OCI-LY3 (cell line): ENCODE results near the gene HGF.

ENCODE experiments used
- EZH2phosphoT487 ChIP-seq: fragments of 200-600 bp; shearing (Covaris generic); IDR thresholded peaks from 2 replicates; pipeline ENCODE4 v1.6.1; 2018; ENCODE audit warnings: antibody characterized with exemption, mixed run types, low read depth
- TF ChIP-seq, protein P1 (sequence below): fragments of 200-600, 300-600 bp; sonication (generic); IDR thresholded peaks from 2 replicates; pipeline ENCODE4 v1.5.1; 2014; ENCODE audit warnings: antibody characterized with exemption, low read length, low read depth

DNA sequence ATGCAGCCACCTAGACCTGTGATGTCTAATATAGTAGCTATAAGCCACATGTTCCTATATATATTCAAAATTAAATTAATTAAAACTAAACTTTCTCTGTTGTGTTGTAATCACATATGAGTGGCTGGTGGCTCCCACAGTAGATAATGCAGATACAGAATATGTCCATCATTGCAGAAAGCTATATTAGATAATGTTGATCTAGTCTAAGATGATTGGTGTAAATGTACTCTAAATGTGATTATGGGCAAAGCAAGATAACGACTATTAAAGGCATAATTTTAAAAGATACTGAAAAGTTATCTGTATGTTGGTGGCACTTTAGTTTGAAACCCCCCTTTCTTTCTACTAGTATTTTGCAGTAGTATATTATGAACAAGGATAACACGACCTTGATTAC, 5.7 kb upstream of the HGF start:
- TF ChIP-seq, protein P1, sequence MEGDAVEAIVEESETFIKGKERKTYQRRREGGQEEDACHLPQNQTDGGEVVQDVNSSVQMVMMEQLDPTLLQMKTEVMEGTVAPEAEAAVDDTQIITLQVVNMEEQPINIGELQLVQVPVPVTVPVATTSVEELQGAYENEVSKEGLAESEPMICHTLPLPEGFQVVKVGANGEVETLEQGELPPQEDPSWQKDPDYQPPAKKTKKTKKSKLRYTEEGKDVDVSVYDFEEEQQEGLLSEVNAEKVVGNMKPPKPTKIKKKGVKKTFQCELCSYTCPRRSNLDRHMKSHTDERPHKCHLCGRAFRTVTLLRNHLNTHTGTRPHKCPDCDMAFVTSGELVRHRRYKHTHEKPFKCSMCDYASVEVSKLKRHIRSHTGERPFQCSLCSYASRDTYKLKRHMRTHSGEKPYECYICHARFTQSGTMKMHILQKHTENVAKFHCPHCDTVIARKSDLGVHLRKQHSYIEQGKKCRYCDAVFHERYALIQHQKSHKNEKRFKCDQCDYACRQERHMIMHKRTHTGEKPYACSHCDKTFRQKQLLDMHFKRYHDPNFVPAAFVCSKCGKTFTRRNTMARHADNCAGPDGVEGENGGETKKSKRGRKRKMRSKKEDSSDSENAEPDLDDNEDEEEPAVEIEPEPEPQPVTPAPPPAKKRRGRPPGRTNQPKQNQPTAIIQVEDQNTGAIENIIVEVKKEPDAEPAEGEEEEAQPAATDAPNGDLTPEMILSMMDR = no peak
- TF ChIP-seq EZH2phosphoT487 = no peak
